Uterus (tissue), 2 donors: ENCODE data around the gene SLAIN2.

Source experiments
- POLR2A ChIP-seq, 2 donors: fragments of 450-650 bp; IDR thresholded peaks; one replicate each; pipeline ENCODE4 v1.6.1; 2016; ENCODE audit warnings: antibody characterized with exemption in 2 of 2, mild to moderate bottlenecking in 1 of 2, moderate library complexity in 1 of 2
- TF ChIP-seq, protein P1 (sequence below), 4 experiments: fragments of 200-600 bp in 2 of 4; fragments of 450-650 bp in 2 of 4; sonication (generic) in 2 of 4; IDR thresholded peaks; one replicate each; pipeline ENCODE4 v1.5.1; 2016 to 2019; ENCODE audit warnings: antibody characterized with exemption in 4 of 4, mild to moderate bottlenecking in 2 of 4, moderate library complexity in 1 of 4

DNA sequence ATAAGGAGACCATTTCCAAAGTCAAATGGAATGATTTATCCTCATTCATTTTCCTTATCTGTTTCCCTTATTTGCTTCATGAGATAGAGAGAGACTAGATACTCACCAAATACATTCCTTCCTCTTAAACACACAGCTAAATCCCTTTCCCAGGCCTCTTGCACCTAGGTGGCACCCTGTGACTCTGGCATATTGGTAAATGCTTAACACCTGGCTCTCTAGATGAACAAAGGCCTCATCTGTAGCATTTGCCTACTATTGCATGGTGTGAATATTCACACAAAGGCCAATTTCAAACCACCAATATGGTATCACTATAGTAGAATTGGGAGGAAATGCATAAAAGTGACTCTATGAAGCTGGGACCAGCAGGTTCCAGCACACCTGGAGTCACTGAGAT lies 119.7 kb downstream of the SLAIN2 start:
- TF ChIP-seq POLR2A (IDR thresholded peaks at IDR 0.05): no peak
- TF ChIP-seq, protein P1, sequence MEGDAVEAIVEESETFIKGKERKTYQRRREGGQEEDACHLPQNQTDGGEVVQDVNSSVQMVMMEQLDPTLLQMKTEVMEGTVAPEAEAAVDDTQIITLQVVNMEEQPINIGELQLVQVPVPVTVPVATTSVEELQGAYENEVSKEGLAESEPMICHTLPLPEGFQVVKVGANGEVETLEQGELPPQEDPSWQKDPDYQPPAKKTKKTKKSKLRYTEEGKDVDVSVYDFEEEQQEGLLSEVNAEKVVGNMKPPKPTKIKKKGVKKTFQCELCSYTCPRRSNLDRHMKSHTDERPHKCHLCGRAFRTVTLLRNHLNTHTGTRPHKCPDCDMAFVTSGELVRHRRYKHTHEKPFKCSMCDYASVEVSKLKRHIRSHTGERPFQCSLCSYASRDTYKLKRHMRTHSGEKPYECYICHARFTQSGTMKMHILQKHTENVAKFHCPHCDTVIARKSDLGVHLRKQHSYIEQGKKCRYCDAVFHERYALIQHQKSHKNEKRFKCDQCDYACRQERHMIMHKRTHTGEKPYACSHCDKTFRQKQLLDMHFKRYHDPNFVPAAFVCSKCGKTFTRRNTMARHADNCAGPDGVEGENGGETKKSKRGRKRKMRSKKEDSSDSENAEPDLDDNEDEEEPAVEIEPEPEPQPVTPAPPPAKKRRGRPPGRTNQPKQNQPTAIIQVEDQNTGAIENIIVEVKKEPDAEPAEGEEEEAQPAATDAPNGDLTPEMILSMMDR (IDR thresholded peaks at IDR 0.05): no peak
